Hepatocyte (in vitro differentiated cells): ENCODE measurements around the gene RARB. TPM values are rescaled to one million over a fixed set of nuclear protein-coding genes. Genes with fewer than 3 reads are reported as not detected.
A peak's percentile ranks its signal among the peaks of the same experiment; 100 is the strongest.

ENCODE experiments used
- DNase-seq: peaks from one replicate; pipeline ENCODE4 v3.0.0-alpha.2; 2016; ENCODE audit warnings: low spot score
- H2AFZ ChIP-seq: fragments of 200-600 bp; sonication (generic); 2 replicates; pipeline ENCODE4 v1.6.0; 2016; ENCODE audit warnings: antibody characterized with exemption, mild to moderate bottlenecking
- H3K27ac ChIP-seq: fragments of 200-600 bp; sonication (generic); 2 replicates; pipeline ENCODE4 v1.5.1; 2016; ENCODE audit warnings: mild to moderate bottlenecking
- H3K27me3 ChIP-seq: fragments of 200-600 bp; sonication (generic); 2 replicates; pipeline ENCODE4 v1.6.1; 2016
- H3K36me3 ChIP-seq: fragments of 200-600 bp; sonication (generic); replicated peaks from 2 replicates; pipeline ENCODE4 v1.5.1; 2016; ENCODE audit warnings: low read depth; ENCODE audit not compliant: insufficient read depth
- H3K4me1 ChIP-seq: fragments of 200-600 bp; sonication (generic); 2 replicates; pipeline ENCODE4 v1.5.1; 2016; ENCODE audit warnings: mild to moderate bottlenecking, moderate library complexity; ENCODE audit not compliant: insufficient read depth
- H3K4me2 ChIP-seq: fragments of 200-600 bp; sonication (generic); 2 replicates; pipeline ENCODE4 v1.6.0; 2016
- H3K4me3 ChIP-seq: fragments of 200-600 bp; sonication (generic); 2 replicates; pipeline ENCODE4 v1.5.1; 2016; ENCODE audit warnings: mild to moderate bottlenecking
- H3K79me2 ChIP-seq: fragments of 200-600 bp; sonication (generic); 2 replicates; pipeline ENCODE4 v1.6.0; 2017; ENCODE audit warnings: mild to moderate bottlenecking
- H3K9me2 ChIP-seq: fragments of 200-600 bp; sonication (generic); replicated peaks from 2 replicates; pipeline ENCODE4 v1.6.0; 2017; ENCODE audit warnings: mild to moderate bottlenecking; ENCODE audit not compliant: insufficient read depth
- H3K9me3 ChIP-seq: fragments of 200-600 bp; sonication (generic); 2 replicates; pipeline ENCODE4 v1.5.1; 2016; ENCODE audit warnings: low read depth, mild to moderate bottlenecking
- H4K20me1 ChIP-seq: fragments of 200-600 bp; sonication (generic); 2 replicates; pipeline ENCODE4 v1.6.0; 2016; ENCODE audit warnings: mild to moderate bottlenecking; ENCODE audit not compliant: insufficient read depth, poor library complexity, severe bottlenecking
- CTCF ChIP-seq: fragments of 200-600 bp; sonication (generic); IDR thresholded peaks from 2 replicates; pipeline ENCODE4 v1.5.1; 2016; ENCODE audit warnings: antibody characterized with exemption, mild to moderate bottlenecking; ENCODE audit not compliant: poor library complexity
- EZH2 ChIP-seq: fragments of 200-600 bp; sonication (generic); IDR thresholded peaks from 2 replicates; pipeline ENCODE4 v1.6.1; 2016; ENCODE audit warnings: antibody characterized with exemption, mild to moderate bottlenecking, borderline replicate concordance
- EZH2phosphoT487 ChIP-seq: fragments of 200-600 bp; sonication (generic); IDR thresholded peaks from one replicate; pipeline ENCODE4 v1.6.1; 2018; ENCODE audit warnings: antibody characterized with exemption, mild to moderate bottlenecking, low read depth, moderate library complexity; ENCODE audit not compliant: unreplicated experiment, severe bottlenecking
- WGBS: methylation state at CpG from one replicate; pipeline ENCODE4 v1.1.6; 2016; ENCODE audit warnings: low lambda C conversion rate; ENCODE audit errors: missing lambda C conversion rate; 5-methylcytosine and 5-hydroxymethylcytosine counted together
- polyA plus RNA-seq: library from polyadenylated mRNA; unstranded; fragments of >200 nt; fragmentation: Nextera tagmentation; extraction: Ambion mirVana; gene quantifications from 2 replicates; pipeline ENCODE4 v1.2.1, GENCODE V29; 2016
- total RNA-seq: library from RNA; depleted of rRNA; stranded (reverse); fragments of >200 nt; gene quantifications from 2 replicates; pipeline ENCODE4 v1.2.3, GENCODE V29; 2014

Gene RARB
- total and polyA plus RNA-seq, 2 experiments from 2014 or later = 22.2 to 30.7 TPM

- no peaks in the 10 kb centered on the region for H4K20me1 ChIP-seq
- no peaks in the 10 kb centered on the region for H3K9me2 ChIP-seq
- H3K9me3 ChIP-seq = no peaks in the 10 kb centered on the region
- H2AFZ ChIP-seq = no peak overlapping the region
- no peak for DNase-seq
- H3K27me3 ChIP-seq = no peaks in the 10 kb centered on the region
- peak overlapping the region; percentile 13 for H3K4me2 ChIP-seq
- H3K36me3 ChIP-seq = no peaks in the 10 kb centered on the region
- 70% methylated on average over 2 of the region's 2 CpGs for WGBS
- TF ChIP-seq EZH2 = no peak
- TF ChIP-seq EZH2phosphoT487 = no peak
- no peak for TF ChIP-seq CTCF
- H3K79me2 ChIP-seq = peaks cover 66% of the 10 kb centered on the region
- peak overlapping the region; percentile 33 for H3K27ac ChIP-seq
- peaks cover 61% of the 10 kb centered on the region for H3K4me1 ChIP-seq
- no peak overlapping the region for H3K4me3 ChIP-seq
Measured at GRCh38 chr3:25458420-25458814, 30.4 kb downstream of the RARB start.

- Histone ChIP-seq H2AFZ (no peak overlapping the region), H4K20me1 (no peaks in the 10 kb centered on the region), H3K4me1 (peaks cover 37% of the 10 kb centered on the region), H3K79me2 (peaks cover 74% of the 10 kb centered on the region), H3K4me2 (no peak overlapping the region), H3K27ac (no peak overlapping the region), H3K27me3 (no peaks in the 10 kb centered on the region), H3K9me3 (no peaks in the 10 kb centered on the region), H3K9me2 (no peaks in the 10 kb centered on the region), H3K36me3 (no peaks in the 10 kb centered on the region), H3K4me3 (no peak overlapping the region)
- no peak for DNase-seq
- WGBS = 79% methylated on average over 2 of the region's 2 CpGs
- TF ChIP-seq EZH2phosphoT487 = no peak
- no peak for TF ChIP-seq EZH2
Measured at GRCh38 chr3:25460751-25461150, 32.7 kb downstream of the RARB start.

- 77% methylated on average over 3 of the region's 3 CpGs for WGBS
- H3K36me3 ChIP-seq = no peaks in the 10 kb centered on the region
- H3K4me3 ChIP-seq = no peak overlapping the region
- H3K9me2 ChIP-seq = no peaks in the 10 kb centered on the region
- H3K4me2 ChIP-seq = no peak overlapping the region
- TF ChIP-seq EZH2phosphoT487 = no peak
- TF ChIP-seq CTCF = no peak
- TF ChIP-seq EZH2 = no peak
- no peak overlapping the region for H2AFZ ChIP-seq
- peaks cover 28% of the 10 kb centered on the region for H3K4me1 ChIP-seq
- H3K9me3 ChIP-seq = no peaks in the 10 kb centered on the region
- DNase-seq = no peak
- no peaks in the 10 kb centered on the region for H4K20me1 ChIP-seq
- H3K27ac ChIP-seq = peak overlapping the region; percentile 24
- H3K27me3 ChIP-seq = no peaks in the 10 kb centered on the region
- H3K79me2 ChIP-seq = peaks cover 70% of the 10 kb centered on the region
Measured at GRCh38 chr3:25461946-25462345, 33.9 kb downstream of the RARB start.

GRCh38 chr3:25462495-25462894, 34.4 kb downstream of the RARB start:
- Histone ChIP-seq H2AFZ (no peak overlapping the region), H3K4me3 (no peak overlapping the region), H4K20me1 (no peaks in the 10 kb centered on the region), H3K79me2 (peaks cover 65% of the 10 kb centered on the region), H3K4me2 (no peak overlapping the region), H3K36me3 (no peaks in the 10 kb centered on the region), H3K9me3 (no peaks in the 10 kb centered on the region), H3K9me2 (no peaks in the 10 kb centered on the region), H3K27me3 (no peaks in the 10 kb centered on the region), H3K27ac (peak overlapping the region; percentile 24), H3K4me1 (peaks cover 27% of the 10 kb centered on the region)
- no peak for TF ChIP-seq EZH2
- no peak for TF ChIP-seq CTCF
- TF ChIP-seq EZH2phosphoT487 = no peak
- 90% methylated on average over 1 of the region's 1 CpG for WGBS
- no peak for DNase-seq
